ENCODE measurements around the gene ERN1. TPM values are rescaled to one million over a fixed set of nuclear protein-coding genes. Genes with fewer than 3 reads are reported as not detected.
A peak's percentile ranks its signal among the peaks of the same experiment; 100 is the strongest.

Gene ERN1
- total RNA-seq, 1 donor = 14.7 TPM

GRCh38 chr17:64164596-64165285 lies 34.8 kb upstream of the ERN1 start:
- DNase-seq (ENCODE audit: low read depth) = no peak
- no peak for TF ChIP-seq CTCF (IDR thresholded peaks at IDR 0.05; ENCODE audit: insufficient read depth, low read depth, low read length)
- no peak overlapping the region for H3K4me3 ChIP-seq (ENCODE audit: low read depth, low read length)

GRCh38 chr17:64163468-64163867 lies 33.5 kb upstream of the ERN1 start:
- no peak for TF ChIP-seq CTCF (IDR thresholded peaks at IDR 0.05; ENCODE audit: insufficient read depth, low read depth, low read length)
- H3K4me3 ChIP-seq (ENCODE audit: low read depth, low read length) = no peak overlapping the region
- DNase-seq (ENCODE audit: low read depth) = no peak

- no peak for DNase-seq (ENCODE audit: low read depth)
- H3K4me3 ChIP-seq (ENCODE audit: low read depth, low read length) = no peak overlapping the region
- no peak for TF ChIP-seq CTCF (IDR thresholded peaks at IDR 0.05; ENCODE audit: insufficient read depth, low read depth, low read length)
Measured at GRCh38 chr17:64162554-64162953, 32.6 kb upstream of the ERN1 start.

- peak; percentile 84 for DNase-seq (ENCODE audit: low read depth)
- H3K4me3 ChIP-seq (ENCODE audit: low read depth, low read length) = no peak overlapping the region
- TF ChIP-seq CTCF (IDR thresholded peaks at IDR 0.05; ENCODE audit: insufficient read depth, low read depth, low read length) = no peak
Measured at GRCh38 chr17:64161380-64162176, 31.6 kb upstream of the ERN1 start.

- no peak for DNase-seq (ENCODE audit: low read depth)
- no peak overlapping the region for H3K4me3 ChIP-seq (ENCODE audit: low read depth, low read length)
- TF ChIP-seq CTCF (IDR thresholded peaks at IDR 0.05; ENCODE audit: insufficient read depth, low read depth, low read length) = no peak
Measured at GRCh38 chr17:64160378-64160777, 30.4 kb upstream of the ERN1 start.

- TF ChIP-seq CTCF (IDR thresholded peaks at IDR 0.05; ENCODE audit: insufficient read depth, low read depth, low read length) = no peak
Measured at GRCh38 chr17:64158831-64159590, 29.1 kb upstream of the ERN1 start.

More at GRCh38 chr17:64158831-64159590, 29.1 kb upstream of the ERN1 start:
- H3K4me3 ChIP-seq (ENCODE audit: low read depth, low read length) = no peak overlapping the region
- DNase-seq (ENCODE audit: low read depth) = no peak
